GM19452 (cell line): ENCODE data around the gene CELF2.

Experiments used
- ATAC-seq: cut with Tn5 transposase; IDR thresholded peaks from one replicate; pipeline ENCODE4 v1.9.1; 2021; ENCODE audit not compliant: unreplicated experiment

The CELF2 gene

GRCh38 chr10:11262494-11263345 lies 245.0 kb downstream of the CELF2 start:
- no peak for ATAC-seq

- ATAC-seq, result no peak
These were observed 246.1 kb downstream of the CELF2 start for GRCh38 chr10:11263767-11264166.

GRCh38 chr10:11264296-11265048 lies 246.8 kb downstream of the CELF2 start:
- no peak for ATAC-seq

GRCh38 chr10:11265484-11265883 lies 247.8 kb downstream of the CELF2 start:
- ATAC-seq, result no peak

- ATAC-seq, result no peak
These were observed 248.8 kb downstream of the CELF2 start for GRCh38 chr10:11266426-11266825.

GRCh38 chr10:11270135-11270857 lies 252.6 kb downstream of the CELF2 start:
- ATAC-seq, result peak; percentile 68

GRCh38 chr10:11270858-11271179 lies 253.1 kb downstream of the CELF2 start:
- ATAC-seq, result no peak

GRCh38 chr10:11272915-11273389 lies 255.3 kb downstream of the CELF2 start:
- ATAC-seq, result peak; percentile 50

GRCh38 chr10:11274452-11274851 lies 256.8 kb downstream of the CELF2 start:
- no peak for ATAC-seq

- no peak for ATAC-seq
These were observed 258.0 kb downstream of the CELF2 start for GRCh38 chr10:11275651-11276050.

- no peak for ATAC-seq
These were observed 258.8 kb downstream of the CELF2 start for GRCh38 chr10:11276449-11276990.

- ATAC-seq, result no peak
These were observed 261.6 kb downstream of the CELF2 start for GRCh38 chr10:11279314-11279713.

- ATAC-seq, result no peak
These were observed 262.7 kb downstream of the CELF2 start for GRCh38 chr10:11280187-11280932.

GRCh38 chr10:11282156-11282555 lies 264.5 kb downstream of the CELF2 start:
- ATAC-seq, result no peak

- no peak for ATAC-seq
These were observed 265.0 kb downstream of the CELF2 start for GRCh38 chr10:11282661-11283060.

- no peak for ATAC-seq
These were observed 266.8 kb downstream of the CELF2 start for GRCh38 chr10:11284291-11285085.

- ATAC-seq, result no peak
These were observed 267.5 kb downstream of the CELF2 start for GRCh38 chr10:11285171-11285570.

- ATAC-seq, result peak; percentile 87
These were observed 268.7 kb downstream of the CELF2 start for GRCh38 chr10:11286261-11286852.

GRCh38 chr10:11288302-11288701 lies 270.6 kb downstream of the CELF2 start:
- no peak for ATAC-seq
